Measurements from ENCODE around the gene KLF6. TPM values are rescaled to one million over a fixed set of nuclear protein-coding genes. Genes with fewer than 3 reads are reported as not detected.

KLF6 gene
- total RNA-seq, 1 experiment from 2014 or later: 282 TPM

GRCh38 chr10:3803295-3803926 is 18.4 kb upstream of the KLF6 start:
- H3K27ac Mint-ChIP-seq (ENCODE audit: low read depth, unreplicated experiment): no peak overlapping the region
- intact Hi-C loops (cut with micrococcal nuclease): no loop called here
- no peak for TF ChIP-seq CTCF (IDR thresholded peaks at IDR 0.05; ENCODE audit: unreplicated experiment)
- ChIA-PET CTCF (interaction anchor here (0.6 to 0.7 kb wide), 2 partner anchors 336 to 615 kb away, joined by 3 to 4 read pairs; no protein-coding TSS in a partner anchor), POLR2A (interaction anchor here (3.9 kb wide), 1 partner anchor 19 kb away, joined by 45 read pairs; the partner anchor contains the start of gene KLF6)
- no peak for DNase-seq (ENCODE audit: unreplicated experiment)
- no peaks in the 10 kb centered on the region for H3K9me3 Mint-ChIP-seq (ENCODE audit: unreplicated experiment)
- H3K36me3 Mint-ChIP-seq (ENCODE audit: insufficient read depth, unreplicated experiment): no peaks in the 10 kb centered on the region
- peaks cover 23% of the 10 kb centered on the region for H3K4me1 Mint-ChIP-seq (ENCODE audit: insufficient read depth, unreplicated experiment)
- no peak overlapping the region for H3K4me3 Mint-ChIP-seq (ENCODE audit: unreplicated experiment)
- BruUV-seq (replicated peaks): no TSS peak
- no peaks in the 10 kb centered on the region for H3K27me3 Mint-ChIP-seq (ENCODE audit: insufficient read depth, unreplicated experiment)

GRCh38 chr10:3802526-3803265 is 17.7 kb upstream of the KLF6 start:
- no peaks in the 10 kb centered on the region for H3K36me3 Mint-ChIP-seq (ENCODE audit: insufficient read depth, unreplicated experiment)
- intact Hi-C loops (cut with micrococcal nuclease): no loop called here
- H3K9me3 Mint-ChIP-seq (ENCODE audit: unreplicated experiment): peaks cover 7% of the 10 kb centered on the region
- ChIA-PET POLR2A (interaction anchor here (3.9 kb wide), 1 partner anchor 19 kb away, joined by 45 read pairs; the partner anchor contains the start of gene KLF6), CTCF (interaction anchor here (0.6 to 0.7 kb wide), 2 partner anchors 335 to 614 kb away, joined by 3 to 4 read pairs; no protein-coding TSS in a partner anchor)
- no TSS peak for BruUV-seq (replicated peaks)
- H3K4me3 Mint-ChIP-seq (ENCODE audit: unreplicated experiment): no peak overlapping the region
- TF ChIP-seq CTCF (IDR thresholded peaks at IDR 0.05; ENCODE audit: unreplicated experiment): no peak
- no peak for DNase-seq (ENCODE audit: unreplicated experiment)
- H3K27ac Mint-ChIP-seq (ENCODE audit: low read depth, unreplicated experiment): no peak overlapping the region
- H3K27me3 Mint-ChIP-seq (ENCODE audit: insufficient read depth, unreplicated experiment): no peaks in the 10 kb centered on the region
- H3K4me1 Mint-ChIP-seq (ENCODE audit: insufficient read depth, unreplicated experiment): peaks cover 22% of the 10 kb centered on the region

- Mint-ChIP-seq H3K27ac (ENCODE audit: low read depth, unreplicated experiment) (no peak overlapping the region), H3K27me3 (ENCODE audit: insufficient read depth, unreplicated experiment) (no peaks in the 10 kb centered on the region), H3K36me3 (ENCODE audit: insufficient read depth, unreplicated experiment) (no peaks in the 10 kb centered on the region), H3K4me3 (ENCODE audit: unreplicated experiment) (no peak overlapping the region), H3K4me1 (ENCODE audit: insufficient read depth, unreplicated experiment) (peaks cover 12% of the 10 kb centered on the region), H3K9me3 (ENCODE audit: unreplicated experiment) (peaks cover 11% of the 10 kb centered on the region)
- ChIA-PET CTCF (no interaction called here), POLR2A (interaction anchor here (3.9 kb wide), 1 partner anchor 18 kb away, joined by 45 read pairs; the partner anchor contains the start of gene KLF6)
- BruUV-seq (replicated peaks): no TSS peak
- intact Hi-C loops (cut with micrococcal nuclease): no loop called here
- DNase-seq (ENCODE audit: unreplicated experiment): no peak
- TF ChIP-seq CTCF (IDR thresholded peaks at IDR 0.05; ENCODE audit: unreplicated experiment): no peak
Measured at GRCh38 chr10:3801558-3802192, 16.7 kb upstream of the KLF6 start.

- ChIA-PET CTCF (interaction anchor here (0.6 kb wide), 3 partner anchors 23 to 272 kb away, joined by 3 read pairs; no protein-coding TSS in a partner anchor), POLR2A (interaction anchor here (0.9 to 3.9 kb wide), 2 partner anchors 16 to 20 kb away, joined by 3 to 45 read pairs; partner anchors contain the start of gene KLF6)
- H3K9me3 Mint-ChIP-seq (ENCODE audit: unreplicated experiment): peaks cover 14% of the 10 kb centered on the region
- no peaks in the 10 kb centered on the region for H3K36me3 Mint-ChIP-seq (ENCODE audit: insufficient read depth, unreplicated experiment)
- no peak overlapping the region for H3K27ac Mint-ChIP-seq (ENCODE audit: low read depth, unreplicated experiment)
- intact Hi-C loops (cut with micrococcal nuclease): no loop called here
- BruUV-seq (replicated peaks): no TSS peak
- no peaks in the 10 kb centered on the region for H3K27me3 Mint-ChIP-seq (ENCODE audit: insufficient read depth, unreplicated experiment)
- no peak for DNase-seq (ENCODE audit: unreplicated experiment)
- peaks cover under 1% of the 10 kb centered on the region for H3K4me1 Mint-ChIP-seq (ENCODE audit: insufficient read depth, unreplicated experiment)
- no peak overlapping the region for H3K4me3 Mint-ChIP-seq (ENCODE audit: unreplicated experiment)
- TF ChIP-seq CTCF (IDR thresholded peaks at IDR 0.05; ENCODE audit: unreplicated experiment): no peak
Measured at GRCh38 chr10:3800586-3800985, 15.6 kb upstream of the KLF6 start.

Data from MCF 10A (cell line).